Panc1 (cell line): ENCODE data around the gene ITGA3.

ENCODE experiments used
- POLR2AphosphoS5 ChIP-seq: IDR thresholded peaks from 2 replicates; pipeline ENCODE4 v1.6.1; 2012; ENCODE audit warnings: mild to moderate bottlenecking, low read depth, low read length, moderate library complexity
- TF ChIP-seq, protein P1 (sequence below): fragments of 450-650 bp; IDR thresholded peaks from 2 replicates; pipeline ENCODE4 v1.5.1; 2017; ENCODE audit warnings: mild to moderate bottlenecking
- TF ChIP-seq, protein P2 (sequence below), 2 experiments: IDR thresholded peaks; 2 replicates each; pipeline ENCODE4 v1.6.1; 2011 to 2012; ENCODE audit warnings: low read depth in 2 of 2, control low read depth in 1 of 2, low read length in 1 of 2, mild to moderate bottlenecking in 1 of 2, moderate library complexity in 1 of 2; ENCODE audit not compliant: insufficient read depth in 1 of 2

DNA sequence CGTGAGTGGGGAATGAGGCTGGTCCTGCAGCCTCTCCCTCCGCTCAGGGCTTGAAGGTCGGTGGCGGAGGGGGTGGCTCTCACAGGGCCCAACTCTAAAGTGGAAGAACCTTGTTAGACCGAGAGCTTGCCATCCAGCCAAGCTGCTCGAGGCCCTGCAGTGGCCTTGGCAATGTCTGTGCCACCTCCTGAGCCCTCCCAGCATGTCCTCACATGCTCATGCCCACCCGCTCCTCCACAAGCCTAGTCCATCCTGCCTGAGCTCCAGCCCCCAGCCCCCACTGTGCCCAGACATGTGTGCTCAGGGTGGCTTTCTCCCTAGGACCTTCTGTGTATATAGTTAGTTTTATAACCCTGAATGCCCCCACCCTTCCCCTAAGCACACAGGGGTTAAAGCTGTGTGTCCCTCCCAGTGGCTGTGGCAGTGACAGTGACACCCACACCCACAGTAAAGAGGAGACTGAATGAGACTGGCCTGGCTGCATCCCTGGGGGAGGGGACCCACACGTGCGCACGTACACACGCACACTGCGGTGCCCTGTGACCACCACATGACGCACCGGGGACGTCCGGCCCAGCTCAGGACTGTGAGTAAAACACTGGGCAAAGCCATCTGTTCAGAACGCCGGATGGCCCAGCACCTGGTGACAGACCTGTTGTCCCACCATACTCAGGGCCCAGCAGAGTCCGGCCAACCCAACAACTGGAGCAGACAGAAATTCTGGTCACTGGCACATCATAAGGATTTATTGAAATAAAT is 54.9 kb downstream of the ITGA3 start:
- TF ChIP-seq, protein P1, sequence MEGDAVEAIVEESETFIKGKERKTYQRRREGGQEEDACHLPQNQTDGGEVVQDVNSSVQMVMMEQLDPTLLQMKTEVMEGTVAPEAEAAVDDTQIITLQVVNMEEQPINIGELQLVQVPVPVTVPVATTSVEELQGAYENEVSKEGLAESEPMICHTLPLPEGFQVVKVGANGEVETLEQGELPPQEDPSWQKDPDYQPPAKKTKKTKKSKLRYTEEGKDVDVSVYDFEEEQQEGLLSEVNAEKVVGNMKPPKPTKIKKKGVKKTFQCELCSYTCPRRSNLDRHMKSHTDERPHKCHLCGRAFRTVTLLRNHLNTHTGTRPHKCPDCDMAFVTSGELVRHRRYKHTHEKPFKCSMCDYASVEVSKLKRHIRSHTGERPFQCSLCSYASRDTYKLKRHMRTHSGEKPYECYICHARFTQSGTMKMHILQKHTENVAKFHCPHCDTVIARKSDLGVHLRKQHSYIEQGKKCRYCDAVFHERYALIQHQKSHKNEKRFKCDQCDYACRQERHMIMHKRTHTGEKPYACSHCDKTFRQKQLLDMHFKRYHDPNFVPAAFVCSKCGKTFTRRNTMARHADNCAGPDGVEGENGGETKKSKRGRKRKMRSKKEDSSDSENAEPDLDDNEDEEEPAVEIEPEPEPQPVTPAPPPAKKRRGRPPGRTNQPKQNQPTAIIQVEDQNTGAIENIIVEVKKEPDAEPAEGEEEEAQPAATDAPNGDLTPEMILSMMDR: no peak
- no peak for TF ChIP-seq POLR2AphosphoS5
- TF ChIP-seq, protein P2, sequence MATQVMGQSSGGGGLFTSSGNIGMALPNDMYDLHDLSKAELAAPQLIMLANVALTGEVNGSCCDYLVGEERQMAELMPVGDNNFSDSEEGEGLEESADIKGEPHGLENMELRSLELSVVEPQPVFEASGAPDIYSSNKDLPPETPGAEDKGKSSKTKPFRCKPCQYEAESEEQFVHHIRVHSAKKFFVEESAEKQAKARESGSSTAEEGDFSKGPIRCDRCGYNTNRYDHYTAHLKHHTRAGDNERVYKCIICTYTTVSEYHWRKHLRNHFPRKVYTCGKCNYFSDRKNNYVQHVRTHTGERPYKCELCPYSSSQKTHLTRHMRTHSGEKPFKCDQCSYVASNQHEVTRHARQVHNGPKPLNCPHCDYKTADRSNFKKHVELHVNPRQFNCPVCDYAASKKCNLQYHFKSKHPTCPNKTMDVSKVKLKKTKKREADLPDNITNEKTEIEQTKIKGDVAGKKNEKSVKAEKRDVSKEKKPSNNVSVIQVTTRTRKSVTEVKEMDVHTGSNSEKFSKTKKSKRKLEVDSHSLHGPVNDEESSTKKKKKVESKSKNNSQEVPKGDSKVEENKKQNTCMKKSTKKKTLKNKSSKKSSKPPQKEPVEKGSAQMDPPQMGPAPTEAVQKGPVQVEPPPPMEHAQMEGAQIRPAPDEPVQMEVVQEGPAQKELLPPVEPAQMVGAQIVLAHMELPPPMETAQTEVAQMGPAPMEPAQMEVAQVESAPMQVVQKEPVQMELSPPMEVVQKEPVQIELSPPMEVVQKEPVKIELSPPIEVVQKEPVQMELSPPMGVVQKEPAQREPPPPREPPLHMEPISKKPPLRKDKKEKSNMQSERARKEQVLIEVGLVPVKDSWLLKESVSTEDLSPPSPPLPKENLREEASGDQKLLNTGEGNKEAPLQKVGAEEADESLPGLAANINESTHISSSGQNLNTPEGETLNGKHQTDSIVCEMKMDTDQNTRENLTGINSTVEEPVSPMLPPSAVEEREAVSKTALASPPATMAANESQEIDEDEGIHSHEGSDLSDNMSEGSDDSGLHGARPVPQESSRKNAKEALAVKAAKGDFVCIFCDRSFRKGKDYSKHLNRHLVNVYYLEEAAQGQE (IDR thresholded peaks at IDR 0.05; ENCODE audit: insufficient read depth in 1 of 2, low read depth in 2 of 2, low read length in 1 of 2): no peak
